Spleen (tissue), 7 donors: ENCODE results near the gene PAX5.

Source experiments
- CTCF ChIP-seq, 11 experiments: fragments of 200-600 bp in 7 of 11; fragments of 450-650 bp in 4 of 11; sonication (generic) in 4 of 11; IDR thresholded peaks in 8 of 11; conservative IDR thresholded peaks in 3 of 11; 1 replicate in 7 of 11; 2 replicates in 4 of 11; pipeline versions ENCODE4 v1.4.0 to v1.8.0; 2016 to 2021; ENCODE audit warnings: antibody characterized with exemption in 11 of 11, inconsistent platforms in 4 of 11, mild to moderate bottlenecking in 1 of 11
- POLR2A ChIP-seq, 3 donors: fragments of 450-650 bp; IDR thresholded peaks; one replicate each; pipeline ENCODE4 v1.5.1; 2017; ENCODE audit warnings: antibody characterized with exemption in 3 of 3, mild to moderate bottlenecking in 1 of 3
- POLR2AphosphoS5 ChIP-seq, 3 donors: sonication (generic); formaldehyde crosslinking; IDR thresholded peaks; one replicate each; pipeline ENCODE4 v1.5.1; 2017; ENCODE audit warnings: antibody characterized with exemption in 3 of 3
- donor health status: DM: no; HTN: no; CAD: no; lungs with moderate emphysema.
- donor health status: DM: no; HTN: no; CAD: no.
- donor health status: DM: no; HTN: no; CAD: no.

- TF ChIP-seq POLR2AphosphoS5 (IDR thresholded peaks at IDR 0.05) (no peak), CTCF (IDR thresholded peaks at IDR 0.05 in 8 of 11, conservative IDR thresholded peaks at IDR 0.05 in 3 of 11) (no peak), POLR2A (IDR thresholded peaks at IDR 0.05) (no peak)
Measured at GRCh38 chr9:36800455-36800854, 233.6 kb downstream of the PAX5 start.
